HepG2 (cell line): ENCODE results near the gene IP6K1. TPM values are rescaled to one million over a fixed set of nuclear protein-coding genes. Genes with fewer than 3 reads are reported as not detected.

ENCODE experiments used
- ATF1 ChIP-seq: IDR thresholded peaks from 2 replicates; pipeline ENCODE4 v1.6.1; 2016; ENCODE audit warnings: mild to moderate bottlenecking, control low read depth
- CEBPB ChIP-seq: IDR thresholded peaks from 2 replicates; pipeline ENCODE4 v1.6.1; 2011; ENCODE audit warnings: low read depth, low read length, improper control_type of control experiment, borderline replicate concordance
- DMAP1 ChIP-seq: IDR thresholded peaks from 2 replicates; pipeline ENCODE4 v1.6.1; 2016
- FOSL2 ChIP-seq: sonication (generic); formaldehyde crosslinking; IDR thresholded peaks from 2 replicates; pipeline ENCODE4 v1.4.0; 2020; ENCODE audit warnings: missing genetic modification reagents
- IRF2 ChIP-seq: IDR thresholded peaks from 2 replicates; pipeline ENCODE4 v1.6.1; 2018; ENCODE audit warnings: missing genetic modification reagents, missing compliant biosample characterization
- KDM6A ChIP-seq: IDR thresholded peaks from 2 replicates; pipeline ENCODE4 v1.6.1; 2016; ENCODE audit warnings: low read depth
- MIXL1 ChIP-seq: IDR thresholded peaks from 2 replicates; pipeline ENCODE4 v1.6.1; 2016
- PHF20 ChIP-seq: sonication (generic); formaldehyde crosslinking; IDR thresholded peaks from 2 replicates; pipeline ENCODE4 v1.5.0; 2020; ENCODE audit warnings: mild to moderate bottlenecking, missing genetic modification reagents
- RAD51 ChIP-seq: fragments of 450-650 bp; IDR thresholded peaks from 2 replicates; pipeline ENCODE4 v1.6.1; 2016; ENCODE audit warnings: borderline replicate concordance
- RBFOX2 ChIP-seq: fragments of 200-400 bp; formaldehyde crosslinking; IDR thresholded peaks from 2 replicates; pipeline ENCODE4 v1.6.1; 2017; ENCODE audit warnings: low read depth, mild to moderate bottlenecking, low read length
- SOX13 ChIP-seq, 3 experiments: fragments of 450-650 bp in 1 of 3; sonication (generic) in 1 of 3; formaldehyde crosslinking in 1 of 3; IDR thresholded peaks in 2 of 3; conservative IDR thresholded peaks in 1 of 3; 2 replicates each; pipeline versions ENCODE4 v1.5.0 to v1.6.1; 2016 to 2020; ENCODE audit warnings: antibody characterized with exemption in 1 of 3, mild to moderate bottlenecking in 1 of 3, missing compliant biosample characterization in 1 of 3, missing genetic modification reagents in 1 of 3, moderate library complexity in 1 of 3
- SOX5 ChIP-seq: IDR thresholded peaks from 2 replicates; pipeline ENCODE4 v1.6.1; 2016; ENCODE audit warnings: borderline replicate concordance
- TBX2 ChIP-seq: sonication (generic); formaldehyde crosslinking; IDR thresholded peaks from 2 replicates; pipeline ENCODE4 v1.5.0; 2020; ENCODE audit warnings: missing genetic modification reagents, mild to moderate bottlenecking, borderline replicate concordance
- THAP11 ChIP-seq: IDR thresholded peaks from 2 replicates; pipeline ENCODE4 v1.6.1; 2016; ENCODE audit warnings: missing biosample characterization, missing genetic modification reagents
- ZC3H4 ChIP-seq: sonication (generic); formaldehyde crosslinking; IDR thresholded peaks from 2 replicates; pipeline ENCODE4 v1.4.0; 2020; ENCODE audit warnings: missing genetic modification reagents, borderline replicate concordance
- ZFYVE20 ChIP-seq: sonication (generic); formaldehyde crosslinking; IDR thresholded peaks from 2 replicates; pipeline ENCODE4 v1.8.0; 2023; ENCODE audit warnings: low read depth, mild to moderate bottlenecking, moderate library complexity, missing genetic modification reagents, borderline replicate concordance
- ZKSCAN1 ChIP-seq: fragments of 150-350 bp; IDR thresholded peaks from 2 replicates; pipeline ENCODE4 v1.6.1; 2014; ENCODE audit warnings: low read length
- ZNF256 ChIP-seq: sonication (generic); formaldehyde crosslinking; conservative IDR thresholded peaks from 2 replicates; pipeline ENCODE4 v1.4.0; 2020; ENCODE audit warnings: missing genetic modification reagents
- ZNF343 ChIP-seq: sonication (generic); formaldehyde crosslinking; IDR thresholded peaks from 2 replicates; pipeline ENCODE4 v1.4.0; 2020; ENCODE audit warnings: mild to moderate bottlenecking, missing genetic modification reagents
- ZNF547 ChIP-seq: sonication (generic); formaldehyde crosslinking; IDR thresholded peaks from 2 replicates; pipeline ENCODE4 v1.5.1; 2020; ENCODE audit warnings: mild to moderate bottlenecking, missing genetic modification reagents
- ZNF687 ChIP-seq: sonication (generic); formaldehyde crosslinking; IDR thresholded peaks from 2 replicates; pipeline ENCODE4 v1.5.1; 2020; ENCODE audit warnings: mild to moderate bottlenecking, missing genetic modification reagents, moderate library complexity
- ZNF737 ChIP-seq: sonication (generic); formaldehyde crosslinking; IDR thresholded peaks from 2 replicates; pipeline ENCODE4 v1.5.0; 2020; ENCODE audit warnings: missing genetic modification reagents, mild to moderate bottlenecking, borderline replicate concordance
- polyA plus RNA-seq, 8 experiments: library from polyadenylated mRNA; depleted of rRNA in 3 of 8; stranded (reverse) in 7 of 8; unstranded in 1 of 8; fragments of >200 nt; fragmentation: Illumina TruSeq in 4 of 8; extraction: Trizol in 4 of 8; gene quantifications; 2 replicates each; pipeline versions ENCODE4 v1.2.1 to v1.2.3, GENCODE V29; 2011 to 2016; ENCODE audit warnings: low read depth in 4 of 8, missing spikeins in 1 of 8, mixed read lengths in 1 of 8; ENCODE audit not compliant: insufficient read depth in 1 of 8
- total RNA-seq, 5 experiments: library from RNA; depleted of rRNA; stranded (reverse); fragments of >200 nt; fragmentation: Illumina TruSeq; extraction: Trizol; gene quantifications; 2 replicates each; pipeline ENCODE4 v1.2.3, GENCODE V29; 2016; ENCODE audit warnings: low read depth in 1 of 5
- TF ChIP-seq, protein P1 (sequence below): sonication (generic); formaldehyde crosslinking; conservative IDR thresholded peaks from 2 replicates; pipeline ENCODE4 v1.4.0; 2020; ENCODE audit warnings: missing genetic modification reagents
- TF ChIP-seq, protein P2 (sequence below): sonication (generic); formaldehyde crosslinking; IDR thresholded peaks from 2 replicates; pipeline ENCODE4 v1.4.0; 2020; ENCODE audit warnings: missing genetic modification reagents, mild to moderate bottlenecking, borderline replicate concordance

IP6K1 gene
- total and polyA plus RNA-seq, 2 of the 13 experiments (the other 11 are each of a cell fraction or from before 2014, with no cell fraction given) = 17.7 to 29.7 TPM

- TF ChIP-seq, protein P1, sequence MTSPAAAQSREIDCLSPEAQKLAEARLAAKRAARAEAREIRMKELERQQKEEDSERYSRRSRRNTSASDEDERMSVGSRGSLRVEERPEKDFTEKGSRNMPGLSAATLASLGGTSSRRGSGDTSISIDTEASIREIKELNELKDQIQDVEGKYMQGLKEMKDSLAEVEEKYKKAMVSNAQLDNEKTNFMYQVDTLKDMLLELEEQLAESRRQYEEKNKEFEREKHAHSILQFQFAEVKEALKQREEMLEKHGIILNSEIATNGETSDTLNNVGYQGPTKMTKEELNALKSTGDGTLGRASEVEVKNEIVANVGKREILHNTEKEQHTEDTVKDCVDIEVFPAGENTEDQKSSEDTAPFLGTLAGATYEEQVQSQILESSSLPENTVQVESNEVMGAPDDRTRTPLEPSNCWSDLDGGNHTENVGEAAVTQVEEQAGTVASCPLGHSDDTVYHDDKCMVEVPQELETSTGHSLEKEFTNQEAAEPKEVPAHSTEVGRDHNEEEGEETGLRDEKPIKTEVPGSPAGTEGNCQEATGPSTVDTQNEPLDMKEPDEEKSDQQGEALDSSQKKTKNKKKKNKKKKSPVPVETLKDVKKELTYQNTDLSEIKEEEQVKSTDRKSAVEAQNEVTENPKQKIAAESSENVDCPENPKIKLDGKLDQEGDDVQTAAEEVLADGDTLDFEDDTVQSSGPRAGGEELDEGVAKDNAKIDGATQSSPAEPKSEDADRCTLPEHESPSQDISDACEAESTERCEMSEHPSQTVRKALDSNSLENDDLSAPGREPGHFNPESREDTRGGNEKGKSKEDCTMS = no peak
- no peak for TF ChIP-seq KDM6A
- no peak for TF ChIP-seq DMAP1 (CRISPR knock-in tag)
- no peak for TF ChIP-seq ZNF547
- TF ChIP-seq ZNF687 (CRISPR knock-in tag) = peak; percentile 35
- TF ChIP-seq RBFOX2 = no peak
- TF ChIP-seq SOX5 (CRISPR knock-in tag) = peak; percentile 58; the same call in 1 of the 2 replicates
- TF ChIP-seq CEBPB = peak; percentile 79; the same call in 1 of the 2 replicates
- 0 out of 2 replicates have a peak, but pooled peaks have one; percentile 18 for TF ChIP-seq IRF2 (CRISPR knock-in tag)
- TF ChIP-seq RAD51 = no peak
- no peak for TF ChIP-seq ZFYVE20 (CRISPR knock-in tag)
- no peak for TF ChIP-seq ZNF737
- TF ChIP-seq PHF20 (CRISPR knock-in tag) = no peak
- TF ChIP-seq FOSL2 (CRISPR knock-in tag) = peak; percentile 57
- TF ChIP-seq ZNF256 (CRISPR knock-in tag) = no peak
- TF ChIP-seq TBX2 = peak; percentile 37; the same call in 1 of the 2 replicates
- TF ChIP-seq, protein P2, sequence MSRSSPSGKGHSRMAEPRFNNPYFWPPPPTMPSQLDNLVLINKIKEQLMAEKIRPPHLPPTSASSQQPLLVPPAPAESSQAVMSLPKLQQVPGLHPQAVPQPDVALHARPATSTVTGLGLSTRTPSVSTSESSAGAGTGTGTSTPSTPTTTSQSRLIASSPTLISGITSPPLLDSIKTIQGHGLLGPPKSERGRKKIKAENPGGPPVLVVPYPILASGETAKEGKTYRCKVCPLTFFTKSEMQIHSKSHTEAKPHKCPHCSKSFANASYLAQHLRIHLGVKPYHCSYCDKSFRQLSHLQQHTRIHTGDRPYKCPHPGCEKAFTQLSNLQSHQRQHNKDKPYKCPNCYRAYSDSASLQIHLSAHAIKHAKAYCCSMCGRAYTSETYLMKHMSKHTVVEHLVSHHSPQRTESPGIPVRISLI (CRISPR knock-in tag) = no peak
- 0 out of 2 replicates have a peak, but pooled peaks have one; percentile 29 for TF ChIP-seq THAP11 (CRISPR knock-in tag)
- TF ChIP-seq ZKSCAN1 = peak; percentile 97
- no peak for TF ChIP-seq ZC3H4 (CRISPR knock-in tag)
- no peak for TF ChIP-seq ZNF343 (CRISPR knock-in tag)
- no peak for TF ChIP-seq SOX13 (IDR thresholded peaks at IDR 0.05)
- TF ChIP-seq SOX13 (CRISPR knock-in tag; conservative IDR thresholded peaks at IDR 0.05 in 1 of 2, IDR thresholded peaks at IDR 0.05 in 1 of 2) = 0 out of 4 replicates have a peak, but pooled peaks of 1 of the 2 experiments have one; percentile 31
- peak; percentile 28; the same call in 1 of the 2 replicates for TF ChIP-seq ATF1
- no peak for TF ChIP-seq MIXL1 (CRISPR knock-in tag)
Measured at GRCh38 chr3:49747792-49748480, 38.4 kb downstream of the IP6K1 start (continued).
